GM19455 (cell line): Measurements from ENCODE around the gene FAM110C.
"Not testable (repeated sequence)": the region's sequence is repeated elsewhere in the genome, so short reads cannot be mapped to it uniquely, and the experiment has no call there.

ENCODE experiments used
- ATAC-seq: cut with Tn5 transposase; IDR thresholded peaks from one replicate; pipeline ENCODE4 v1.9.1; 2021; ENCODE audit not compliant: unreplicated experiment

Gene FAM110C

DNA sequence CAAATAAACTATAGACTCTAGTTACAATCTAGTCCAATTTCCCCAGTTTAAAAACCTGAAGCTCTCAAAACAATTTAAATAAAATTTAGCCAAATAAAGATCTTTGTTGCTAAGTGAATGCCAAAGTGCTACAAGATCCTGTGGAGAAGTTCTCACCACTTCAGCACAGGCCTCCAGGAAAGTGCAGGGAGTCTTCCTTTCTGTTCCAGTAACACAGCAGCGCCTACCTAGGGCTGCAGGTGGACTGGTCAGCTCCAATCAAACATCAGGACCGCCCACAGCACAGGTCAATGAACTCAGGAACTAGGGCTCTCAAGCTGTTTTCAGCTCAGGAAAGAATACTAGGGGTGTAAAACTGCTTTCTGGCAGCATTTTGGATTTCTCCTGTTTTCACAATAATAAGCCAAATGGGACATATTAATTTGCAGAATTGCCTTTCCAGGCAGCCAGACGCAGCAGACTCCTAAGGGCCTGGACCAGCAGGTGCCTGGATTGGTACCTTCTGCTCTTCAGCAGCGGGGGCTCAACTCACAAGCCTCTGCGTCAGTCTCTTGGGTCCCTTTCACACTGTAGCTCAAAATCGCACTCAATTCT is 1.5 kb downstream of the FAM110C start:
- no peak for ATAC-seq

GRCh38 chr2:42788-43187 is 3.5 kb downstream of the FAM110C start:
- ATAC-seq, result no peak

GRCh38 chr2:40465-40864 is 5.8 kb downstream of the FAM110C start:
- ATAC-seq, result no peak

GRCh38 chr2:38155-38554 is 8.2 kb downstream of the FAM110C start:
- ATAC-seq, result no peak

- ATAC-seq, result no peak
Observed at GRCh38 chr2:36318-36717, 10.0 kb downstream of the FAM110C start.

DNA sequence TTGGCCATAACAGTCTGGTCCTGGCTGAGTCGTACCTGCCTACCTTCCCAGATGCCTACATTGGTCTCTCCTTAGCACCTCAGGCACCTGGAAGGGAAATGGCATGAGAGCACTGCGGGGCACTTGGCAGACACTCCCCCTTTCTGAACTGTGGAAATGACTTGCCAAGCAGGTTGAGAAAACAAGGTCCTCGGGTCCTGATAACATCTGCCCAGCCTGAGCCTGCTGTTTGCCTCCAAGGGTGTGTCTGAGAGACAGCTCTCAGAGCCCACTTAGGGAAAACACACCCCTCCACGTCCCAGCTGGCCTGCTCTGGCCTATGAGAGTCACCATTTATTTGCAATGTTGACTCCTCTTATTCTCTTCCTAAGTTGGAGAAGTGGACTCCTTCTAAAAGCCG is 10.5 kb downstream of the FAM110C start:
- no peak for ATAC-seq

GRCh38 chr2:33620-34019 is 12.7 kb downstream of the FAM110C start:
- ATAC-seq, result no peak

DNA sequence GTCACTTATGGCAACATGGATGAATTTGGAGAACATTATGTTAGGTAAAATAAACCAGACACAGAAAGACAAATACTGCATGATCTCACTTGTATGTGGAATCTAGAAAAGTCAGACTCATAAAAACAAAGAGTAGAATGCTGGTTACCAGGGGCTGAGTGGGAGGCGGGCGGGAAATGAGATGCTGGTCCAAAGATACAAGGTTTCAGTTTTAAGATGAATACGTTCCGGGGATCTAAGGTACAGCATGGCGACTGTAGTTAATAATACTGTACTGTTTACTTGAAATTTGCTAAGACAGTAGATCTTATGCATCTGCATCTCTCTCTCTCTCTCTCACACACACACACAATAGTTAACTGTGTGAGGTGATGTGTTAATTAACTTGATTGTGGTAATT is 14.2 kb downstream of the FAM110C start:
- no peak for ATAC-seq

- no peak for ATAC-seq
Observed at GRCh38 chr2:29253-29652, 17.1 kb downstream of the FAM110C start.

- ATAC-seq, result no peak
Observed at GRCh38 chr2:28406-28975, 17.8 kb downstream of the FAM110C start.

GRCh38 chr2:26891-27290 is 19.4 kb downstream of the FAM110C start:
- no peak for ATAC-seq

DNA sequence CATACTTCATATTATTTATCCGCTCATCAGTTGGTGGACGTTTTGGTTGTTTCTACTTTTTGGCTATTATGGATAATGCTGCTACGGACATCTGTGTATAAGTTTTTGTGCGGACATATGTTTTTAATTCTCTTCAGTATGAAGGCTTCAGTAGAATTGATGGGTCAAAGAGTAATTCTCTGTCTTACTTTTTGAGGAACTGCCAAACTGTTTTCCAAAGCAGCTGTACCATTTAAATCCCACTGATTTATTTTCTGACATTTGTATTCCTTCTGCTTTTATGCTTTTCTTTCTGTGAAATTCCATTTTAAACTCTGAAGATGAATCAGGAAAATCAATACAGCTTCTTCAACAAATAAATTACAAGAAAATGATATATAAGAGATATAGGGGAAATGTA is 20.8 kb downstream of the FAM110C start:
- ATAC-seq, result no peak

DNA sequence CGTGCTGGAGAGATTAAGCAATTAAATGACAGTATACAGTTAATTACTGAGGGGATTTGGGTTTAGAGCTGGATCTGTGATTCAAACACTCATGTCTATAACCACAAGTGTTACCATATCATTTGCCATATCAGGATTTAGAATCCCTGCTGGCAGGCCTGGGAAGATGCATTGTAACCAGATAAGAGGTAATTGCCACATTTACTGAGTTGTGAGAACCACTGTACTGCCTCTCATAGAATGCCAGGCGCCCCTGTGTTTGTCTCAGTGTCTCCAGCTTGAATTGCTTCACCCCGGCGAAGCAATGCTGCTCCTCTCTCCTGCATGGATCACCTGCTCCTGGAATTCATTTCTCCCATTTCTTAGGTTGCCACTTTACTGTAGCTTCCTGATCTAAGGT is 21.7 kb downstream of the FAM110C start:
- not testable (repeated sequence) for ATAC-seq

- no peak for ATAC-seq
Observed at GRCh38 chr2:24107-24506, 22.2 kb downstream of the FAM110C start.

- no peak for ATAC-seq
Observed at GRCh38 chr2:23283-23682, 23.0 kb downstream of the FAM110C start.

GRCh38 chr2:22244-22643 is 24.1 kb downstream of the FAM110C start:
- not testable (repeated sequence) for ATAC-seq

GRCh38 chr2:20259-20658 is 26.0 kb downstream of the FAM110C start:
- not testable (repeated sequence) for ATAC-seq

DNA sequence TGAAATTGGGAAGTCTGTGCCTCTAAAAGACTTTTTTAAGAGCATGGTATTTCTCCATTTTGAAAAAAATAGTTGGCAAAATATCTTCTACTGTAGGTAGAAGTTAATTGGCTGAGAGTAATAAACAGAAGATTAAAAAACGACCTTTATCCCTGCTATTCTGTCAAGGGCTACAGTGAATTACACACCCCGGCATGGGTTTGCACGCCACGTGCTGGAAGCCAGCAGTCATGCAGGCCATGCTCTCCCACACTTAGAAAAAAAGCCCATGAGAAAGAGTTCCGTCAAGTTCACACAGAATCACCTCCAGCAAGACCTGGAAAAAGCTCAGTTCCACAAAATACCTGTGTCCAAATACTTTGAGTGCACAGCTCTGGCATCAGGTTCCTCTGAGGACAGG is 26.8 kb downstream of the FAM110C start:
- ATAC-seq, result no peak

DNA sequence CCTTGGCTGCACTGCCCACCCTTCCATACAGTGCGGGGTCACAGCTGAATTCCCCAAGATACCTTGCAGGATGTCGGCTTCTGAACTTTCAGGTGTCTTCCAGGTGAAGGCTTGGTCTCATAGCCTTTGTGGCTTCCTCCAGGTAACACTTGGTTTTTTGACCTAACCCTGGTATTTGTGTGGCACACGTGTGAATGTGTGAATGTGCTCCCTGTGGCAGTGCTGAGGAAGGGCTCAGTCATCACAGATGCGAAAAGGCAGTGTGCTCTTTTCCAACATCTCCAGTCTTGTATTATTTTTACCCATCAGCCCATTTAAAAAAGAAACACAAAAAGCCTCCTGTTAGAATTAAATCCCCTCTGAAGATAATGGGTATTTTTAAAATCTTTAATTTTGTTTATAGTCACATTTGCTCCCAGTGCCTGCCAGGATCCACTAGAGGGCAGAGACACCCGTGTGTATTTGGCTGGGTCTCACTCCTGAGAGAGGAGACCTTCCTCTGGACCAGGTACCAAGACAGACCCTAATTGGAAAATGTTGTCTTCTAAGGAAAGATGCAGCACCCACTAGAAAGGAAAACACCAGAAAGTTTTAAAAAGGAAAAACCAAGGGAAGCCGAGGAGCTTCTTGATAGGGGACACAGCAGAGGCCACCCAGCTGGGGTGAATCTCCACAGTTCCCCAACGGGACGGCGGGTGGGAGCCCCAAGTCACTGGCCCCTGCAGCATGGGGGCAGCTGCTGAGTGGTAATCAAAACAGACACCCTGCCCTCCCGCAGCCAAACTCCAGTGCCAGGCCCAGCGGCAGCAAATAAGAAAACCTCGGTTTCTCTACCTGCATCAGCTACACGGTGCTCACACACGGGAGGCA is 27.7 kb downstream of the FAM110C start:
- no peak for ATAC-seq

DNA sequence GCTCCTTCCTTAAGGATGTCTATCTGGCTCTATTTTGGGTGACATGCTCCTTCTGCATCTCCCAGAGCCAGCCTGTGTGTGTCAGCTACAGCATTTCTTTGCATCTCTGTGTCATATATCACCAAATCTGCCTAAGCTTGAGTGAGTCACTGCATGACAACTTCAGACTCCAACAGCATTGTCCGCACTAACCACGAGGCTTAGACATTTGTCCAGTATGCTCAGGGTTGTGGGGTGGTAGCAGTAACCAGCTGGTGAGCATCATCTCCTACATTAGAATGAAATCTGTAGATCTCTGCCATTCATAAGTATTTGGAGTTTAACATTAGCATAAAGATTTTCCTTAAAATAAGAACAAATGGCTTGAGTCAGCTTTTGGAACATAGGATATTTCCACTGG is 30.4 kb downstream of the FAM110C start:
- not testable (repeated sequence) for ATAC-seq

- ATAC-seq, result no peak
Observed at GRCh38 chr2:11248-11941, 34.9 kb downstream of the FAM110C start.
